Stimulated activated CD8-positive, alpha-beta memory T cell treated with anti-CD3 and anti-CD28 coated beads, Interleukin-7, amount 100 ng/mL, for 4 hours (primary cell): ENCODE data around the gene GMDS.

Source experiments
- DNase-seq, 2 donors: peaks; one replicate each; pipeline ENCODE4 v3.0.0-alpha.2; 2020; ENCODE audit warnings: low read depth in 2 of 2

The GMDS gene

GRCh38 chr6:1987640-1988039 is 257.8 kb downstream of the GMDS start:
- DNase-seq, result no peak

- DNase-seq, result no peak
Observed at GRCh38 chr6:1986454-1987243, 258.8 kb downstream of the GMDS start.

GRCh38 chr6:1984346-1984994 is 260.9 kb downstream of the GMDS start:
- DNase-seq, result no peak

- no peak for DNase-seq
Observed at GRCh38 chr6:1983850-1984249, 261.6 kb downstream of the GMDS start.

GRCh38 chr6:1972962-1973361 is 272.4 kb downstream of the GMDS start:
- no peak for DNase-seq

GRCh38 chr6:1971612-1972011 is 273.8 kb downstream of the GMDS start:
- no peak for DNase-seq

GRCh38 chr6:1970151-1970561 is 275.2 kb downstream of the GMDS start:
- no peak for DNase-seq

- DNase-seq, result no peak
Observed at GRCh38 chr6:1966713-1967112, 278.7 kb downstream of the GMDS start.

- DNase-seq, result no peak
Observed at GRCh38 chr6:1965596-1966224, 279.7 kb downstream of the GMDS start.

- DNase-seq, result no peak
Observed at GRCh38 chr6:1963596-1963995, 281.8 kb downstream of the GMDS start.

- no peak for DNase-seq
Observed at GRCh38 chr6:1962201-1962600, 283.2 kb downstream of the GMDS start.

- DNase-seq, result no peak
Observed at GRCh38 chr6:1960486-1961142, 284.8 kb downstream of the GMDS start.

GRCh38 chr6:1958257-1958656 is 287.1 kb downstream of the GMDS start:
- no peak for DNase-seq

GRCh38 chr6:1957746-1958145 is 287.7 kb downstream of the GMDS start:
- no peak for DNase-seq

GRCh38 chr6:1952740-1953360 is 292.6 kb downstream of the GMDS start:
- DNase-seq, result no peak

- DNase-seq, result no peak
Observed at GRCh38 chr6:1950631-1951030, 294.8 kb downstream of the GMDS start.

GRCh38 chr6:1949538-1949937 is 295.9 kb downstream of the GMDS start:
- no peak for DNase-seq

- no peak for DNase-seq
Observed at GRCh38 chr6:1947922-1948321, 297.5 kb downstream of the GMDS start.

- DNase-seq, result no peak
Observed at GRCh38 chr6:1946583-1946982, 298.8 kb downstream of the GMDS start.

GRCh38 chr6:1945235-1945832 is 300.1 kb downstream of the GMDS start:
- DNase-seq, result no peak

GRCh38 chr6:1942834-1943233 is 302.6 kb downstream of the GMDS start:
- DNase-seq, result no peak

GRCh38 chr6:1941534-1941933 is 303.9 kb downstream of the GMDS start:
- no peak for DNase-seq
